ENCODE measurements around the gene CCDC91.

CCDC91 gene

GRCh38 chr12:28278499-28278898 is 88.2 kb downstream of the CCDC91 start:
- no peak for TF ChIP-seq RARB (CRISPR knock-in tag; IDR thresholded peaks at IDR 0.05)
- TF ChIP-seq ISL1 (CRISPR knock-in tag; IDR thresholded peaks at IDR 0.05), result no peak
- ATAC-seq, result no peak

- TF ChIP-seq TSHZ2 (CRISPR knock-in tag; IDR thresholded peaks at IDR 0.05) (no peak), ZNF70 (CRISPR knock-in tag; IDR thresholded peaks at IDR 0.05) (no peak), BACH2 (CRISPR knock-in tag; IDR thresholded peaks at IDR 0.05; ENCODE audit: borderline replicate concordance) (no peak), CSRNP3 (CRISPR knock-in tag; IDR thresholded peaks at IDR 0.05) (no peak), OSR1 (CRISPR knock-in tag; IDR thresholded peaks at IDR 0.05) (no peak), ZFP30 (CRISPR knock-in tag; IDR thresholded peaks at IDR 0.05) (no peak), CSDC2 (CRISPR knock-in tag; IDR thresholded peaks at IDR 0.05) (no peak), PPARA (CRISPR knock-in tag; IDR thresholded peaks at IDR 0.05; ENCODE audit: borderline replicate concordance) (no peak), CREB5 (CRISPR knock-in tag; IDR thresholded peaks at IDR 0.05; ENCODE audit: low read depth) (no peak), ESRRG (CRISPR knock-in tag; IDR thresholded peaks at IDR 0.05) (no peak), ZNF565 (CRISPR knock-in tag; conservative IDR thresholded peaks at IDR 0.05; ENCODE audit: low read depth) (no peak), POU6F1 (CRISPR knock-in tag; IDR thresholded peaks at IDR 0.05; ENCODE audit: borderline replicate concordance, low read depth) (no peak), ZC3H10 (CRISPR knock-in tag; IDR thresholded peaks at IDR 0.05) (no peak), SNAI2 (CRISPR knock-in tag; IDR thresholded peaks at IDR 0.05) (no peak), TCF4 (CRISPR knock-in tag; IDR thresholded peaks at IDR 0.05; ENCODE audit: borderline replicate concordance) (no peak), ZFP3 (CRISPR knock-in tag; IDR thresholded peaks at IDR 0.05) (no peak), PATZ1 (CRISPR knock-in tag; IDR thresholded peaks at IDR 0.05; ENCODE audit: borderline replicate concordance) (no peak)
- ATAC-seq, result no peak
These were observed 88.7 kb downstream of the CCDC91 start for GRCh38 chr12:28278960-28279359.

- TF ChIP-seq ZNF565 (CRISPR knock-in tag; conservative IDR thresholded peaks at IDR 0.05; ENCODE audit: low read depth), result no peak
- TF ChIP-seq CREB5 (CRISPR knock-in tag; IDR thresholded peaks at IDR 0.05; ENCODE audit: low read depth), result no peak
- no peak for TF ChIP-seq PATZ1 (CRISPR knock-in tag; IDR thresholded peaks at IDR 0.05; ENCODE audit: borderline replicate concordance)
- TF ChIP-seq SNAI2 (CRISPR knock-in tag; IDR thresholded peaks at IDR 0.05), result no peak
- TF ChIP-seq CSRNP3 (CRISPR knock-in tag; IDR thresholded peaks at IDR 0.05), result no peak
- no peak for TF ChIP-seq ISL1 (CRISPR knock-in tag; IDR thresholded peaks at IDR 0.05)
- TF ChIP-seq ESRRG (CRISPR knock-in tag; IDR thresholded peaks at IDR 0.05), result no peak
- TF ChIP-seq GLIS3 (CRISPR knock-in tag; IDR thresholded peaks at IDR 0.05), result no peak
- no peak for TF ChIP-seq BACH2 (CRISPR knock-in tag; IDR thresholded peaks at IDR 0.05; ENCODE audit: borderline replicate concordance)
- TF ChIP-seq TCF4 (CRISPR knock-in tag; IDR thresholded peaks at IDR 0.05; ENCODE audit: borderline replicate concordance), result no peak
- ATAC-seq, result no peak
These were observed 96.1 kb downstream of the CCDC91 start for GRCh38 chr12:28286352-28286751.

Data from SK-N-SH treated with all-trans-retinoic acid at 6 μM for 48 hours (cell line).